ENCODE data around the gene NEK6. TPM values are rescaled to one million over a fixed set of nuclear protein-coding genes. Genes with fewer than 3 reads are reported as not detected.

The NEK6 gene
- total and polyA plus RNA-seq, 2 of the 8 experiments (the other 6 are each of a cell fraction or from before 2014, with no cell fraction given) = 17.7 to 19.7 TPM

- H3K79me2 ChIP-seq (ENCODE audit: control insufficient read depth in 1 of 2, insufficient read depth in 2 of 2, low read length in 2 of 2) = no peaks in the 10 kb centered on the region
- no peak overlapping the region for H4K5ac ChIP-seq (ENCODE audit: insufficient read length, low read depth, low read length)
- no peak for FAIRE-seq
- TF ChIP-seq TCF12 (IDR thresholded peaks at IDR 0.05; ENCODE audit: low read depth, low read length) = no peak
Observed at GRCh38 chr9:124326378-124326777, 68.6 kb downstream of the NEK6 start.

More at GRCh38 chr9:124326378-124326777, 68.6 kb downstream of the NEK6 start:
- no peaks in the 10 kb centered on the region for H3K27me3 ChIP-seq (replicated peaks in 1 of 4; ENCODE audit: control insufficient read depth in 3 of 4, extremely low read depth in 1 of 4, insufficient read depth in 3 of 4, low read length in 3 of 4)
- no peak overlapping the region for H3K14ac ChIP-seq (ENCODE audit: insufficient read length)
- no peak overlapping the region for H2BK20ac ChIP-seq (ENCODE audit: low read length)
- POLR2A ChIA-PET (ENCODE audit: partially characterized antibody) = no interaction called here
- peaks cover 0 to 2% of the 10 kb centered on the region in 2 experiments for H4K20me1 ChIP-seq (replicated peaks in 1 of 2; ENCODE audit: control insufficient read depth in 1 of 2, insufficient read depth in 2 of 2, low read length in 2 of 2)
- no peak overlapping the region for H3K4me3 ChIP-seq (ENCODE audit: extremely low read depth in 1 of 4, insufficient read depth in 2 of 4, low read depth in 3 of 4, low read length in 4 of 4)
- no peaks in the 10 kb centered on the region for H3K23me2 ChIP-seq (ENCODE audit: low read depth, low read length)
- no peak overlapping the region for H2BK120ac ChIP-seq (replicated peaks; ENCODE audit: low read depth, low read length)
- no peaks in the 10 kb centered on the region for H3K36me3 ChIP-seq (ENCODE audit: control insufficient read depth in 2 of 4, insufficient read depth in 4 of 4, low read length in 3 of 4)
- no peak overlapping the region for H3K56ac ChIP-seq (replicated peaks; ENCODE audit: insufficient read length, low read depth, low read length)
- CTCF ChIA-PET (ENCODE audit: partially characterized antibody) = interaction anchor here (1.0 to 3.7 kb wide), 10 partner anchors 10 to 286 kb away, joined by 3 to 24 read pairs (median 7); partner anchors contain the start of gene PSMB7
- H3K4me2 ChIP-seq (ENCODE audit: insufficient read depth in 1 of 2, low read depth in 2 of 2, low read length in 2 of 2) = no peak overlapping the region
- no peak overlapping the region for H2AK5ac ChIP-seq (ENCODE audit: low read depth, low read length)
- H2AFZ ChIP-seq (ENCODE audit: low read length) = no peak overlapping the region
- H3K4ac ChIP-seq (replicated peaks; ENCODE audit: insufficient read length, low read depth, low read length) = no peak overlapping the region
- no peak overlapping the region for H3K9ac ChIP-seq (replicated peaks in 1 of 4; ENCODE audit: extremely low read depth in 1 of 4, low read depth in 3 of 4, low read length in 3 of 4)
- WGBS, 2 experiments (ENCODE audit: extremely low coverage in 1 of 2, insufficient coverage in 1 of 2, insufficient read length in 1 of 2, insufficient replicate concordance in 2 of 2, low coverage in 1 of 2, low lambda C conversion rate in 2 of 2, missing lambda C conversion rate in 1 of 2) = 92% methylated on average over 19 of the region's 21 CpGs; no CpG with 5 or more reads in 1 of the 2 experiments
- H2BK12ac ChIP-seq (ENCODE audit: low read depth, low read length) = no peak overlapping the region
- no peak overlapping the region for H3K18ac ChIP-seq (ENCODE audit: extremely low read depth, low read length)
- H2BK15ac ChIP-seq (ENCODE audit: low read length) = no peak overlapping the region
- no peaks in the 10 kb centered on the region for H3K4me1 ChIP-seq (replicated peaks in 1 of 4; ENCODE audit: control insufficient read depth in 3 of 4, insufficient read depth in 4 of 4, low read length in 3 of 4)
- H3K27ac ChIP-seq (ENCODE audit: low read depth, low read length) = no peak overlapping the region
- no peak overlapping the region for H4K8ac ChIP-seq (ENCODE audit: extremely low read depth, insufficient read depth, low read length)
- H3K79me1 ChIP-seq (ENCODE audit: low read depth, low read length) = no peaks in the 10 kb centered on the region
- no peak overlapping the region for H3K23ac ChIP-seq (ENCODE audit: insufficient read length)
- no peak for DNase-seq (ENCODE audit: low read depth in 1 of 2, low spot score in 2 of 2)
- no peaks in the 10 kb centered on the region for H3K9me3 ChIP-seq (ENCODE audit: insufficient read depth in 2 of 2, low read depth in 1 of 2, low read length in 1 of 2)
- no peak overlapping the region for H2BK5ac ChIP-seq (ENCODE audit: low read depth, low read length)
- H4K91ac ChIP-seq (replicated peaks; ENCODE audit: insufficient read length, low read length) = no peak overlapping the region

Data from H1 (cell line).